Activated CD4-positive, alpha-beta T cell treated with anti-CD3 and anti-CD28 coated beads for 36 hours (primary cell): ENCODE results near the gene DIPK1A. TPM values are rescaled to one million over a fixed set of nuclear protein-coding genes. Genes with fewer than 3 reads are reported as not detected.

ENCODE experiments used
- ATAC-seq: fragments of 200-7000 bp; cut with Tn5 transposase; one replicate; pipeline ENCODE4 v1.10.0; 2021; ENCODE audit warnings: mild to moderate bottlenecking, moderate library complexity
- CTCF ChIA-PET: fragments of 350-600 bp; sonication (Branson Sonifier 250); formaldehyde crosslinking; loops from one replicate; lab custom pipeline; 2021; ENCODE audit warnings: antibody characterized with exemption; lab: Charles Lee
- POLR2A ChIA-PET: fragments of 350-600 bp; sonication (Branson Sonifier 250); formaldehyde crosslinking; loops from one replicate; lab custom pipeline; 2021; ENCODE audit warnings: antibody characterized with exemption, inconsistent platforms; lab: Charles Lee
- DNase-seq: peaks from one replicate; pipeline ENCODE4 v3.0.0-alpha.2; 2020
- H3K27ac Mint-ChIP-seq: one replicate; pipeline ENCODE4 v1.8.0; 2021; ENCODE audit warnings: mixed read lengths
- H3K27me3 Mint-ChIP-seq: one replicate; pipeline ENCODE4 v1.8.0; 2021; ENCODE audit warnings: mixed read lengths
- H3K36me3 Mint-ChIP-seq: one replicate; pipeline ENCODE4 v1.8.0; 2021; ENCODE audit warnings: low read depth, mixed read lengths
- H3K4me1 Mint-ChIP-seq: one replicate; pipeline ENCODE4 v1.8.0; 2021; ENCODE audit warnings: mixed read lengths
- H3K4me3 Mint-ChIP-seq: one replicate; pipeline ENCODE4 v1.8.0; 2021; ENCODE audit warnings: mild to moderate bottlenecking, moderate library complexity, mixed read lengths
- H3K9me3 Mint-ChIP-seq: one replicate; pipeline ENCODE4 v1.8.0; 2021; ENCODE audit warnings: low read depth, mixed read lengths
- intact Hi-C, 2 experiments: fragments of 100-400 bp; cut with DNase I in 1 of 2; cut with micrococcal nuclease in 1 of 2; formaldehyde crosslinking; loops; one replicate each; pipeline versions ENCODE4 v1.14.2 to v1.15.1; 2022 to 2024; cut with DNase I, micrococcal nuclease
- total RNA-seq, 2 experiments: library from RNA; stranded (reverse); gene quantifications; one replicate each; pipeline ENCODE4 v1.2.3, GENCODE V29; 2021

The DIPK1A gene
- total RNA-seq, 2 experiments from 2014 or later, result 6.1 to 6.5 TPM

GRCh38 chr1:92857817-92858216 is 103.4 kb downstream of the DIPK1A start:
- ChIA-PET POLR2A (interaction anchor here (1.0 kb wide), 1 partner anchor 104 kb away, joined by 3 read pairs; no protein-coding TSS in a partner anchor), CTCF (interaction anchor here (0.7 to 9.4 kb wide), 29 partner anchors 9 to 274 kb away, joined by 3 to 167 read pairs (median 6); partner anchors contain the start of genes DIPK1A and RPL5)
- ATAC-seq (no peak), DNase-seq (no peak)
- H3K9me3 Mint-ChIP-seq, result no peaks in the 10 kb centered on the region
- peaks cover 17% of the 10 kb centered on the region for H3K4me1 Mint-ChIP-seq
- no peak overlapping the region for H3K4me3 Mint-ChIP-seq
- intact Hi-C loops, result loop anchor here (2.0 kb wide), 2 partner anchors 111 to 205 kb away; no protein-coding TSS in a partner anchor
- H3K36me3 Mint-ChIP-seq, result peaks cover 4% of the 10 kb centered on the region
- H3K27ac Mint-ChIP-seq, result no peak overlapping the region
- no peaks in the 10 kb centered on the region for H3K27me3 Mint-ChIP-seq

- Mint-ChIP-seq H3K36me3 (peaks cover 4% of the 10 kb centered on the region), H3K27ac (no peak overlapping the region), H3K27me3 (no peaks in the 10 kb centered on the region), H3K9me3 (no peaks in the 10 kb centered on the region), H3K4me3 (no peak overlapping the region), H3K4me1 (peaks cover 24% of the 10 kb centered on the region)
- CTCF ChIA-PET, result interaction anchor here (0.7 to 9.4 kb wide), 3 partner anchors 105 to 186 kb away, joined by 4 to 167 read pairs (median 156); partner anchors contain the start of gene DIPK1A
- ATAC-seq (no peak), DNase-seq (no peak)
- intact Hi-C loops, result no loop called here
- POLR2A ChIA-PET, result no interaction called here
Observed at GRCh38 chr1:92855236-92855635, 106.0 kb downstream of the DIPK1A start.

- H3K27ac Mint-ChIP-seq, result no peak overlapping the region
Observed at GRCh38 chr1:92854101-92854785, 107.0 kb downstream of the DIPK1A start.

GRCh38 chr1:92853299-92853698 is 108.0 kb downstream of the DIPK1A start:
- intact Hi-C loops, result no loop called here
- Mint-ChIP-seq H3K4me1 (peaks cover 14% of the 10 kb centered on the region), H3K9me3 (no peaks in the 10 kb centered on the region), H3K4me3 (no peak overlapping the region), H3K27me3 (no peaks in the 10 kb centered on the region), H3K36me3 (peaks cover 7% of the 10 kb centered on the region), H3K27ac (no peak overlapping the region)
- no peak for DNase-seq
- no peak for ATAC-seq
- POLR2A ChIA-PET, result no interaction called here
- CTCF ChIA-PET, result interaction anchor here (8.9 to 9.4 kb wide), 2 partner anchors 107 to 140 kb away, joined by 156 to 167 read pairs; partner anchors contain the start of gene DIPK1A

More at GRCh38 chr1:92854101-92854785, 107.0 kb downstream of the DIPK1A start:
- CTCF ChIA-PET, result interaction anchor here (0.7 to 9.4 kb wide), 4 partner anchors 106 to 603 kb away, joined by 3 to 167 read pairs (median 80); partner anchors contain the start of gene DIPK1A
- Mint-ChIP-seq H3K4me3 (no peak overlapping the region), H3K4me1 (peaks cover 22% of the 10 kb centered on the region), H3K9me3 (no peaks in the 10 kb centered on the region), H3K36me3 (peaks cover 7% of the 10 kb centered on the region), H3K27me3 (no peaks in the 10 kb centered on the region)
- ATAC-seq, result no peak
- DNase-seq, result no peak
- POLR2A ChIA-PET, result no interaction called here
- intact Hi-C loops, result no loop called here

GRCh38 chr1:92851729-92852128 is 109.5 kb downstream of the DIPK1A start:
- ATAC-seq (no peak), DNase-seq (no peak)
- Mint-ChIP-seq H3K36me3 (peaks cover 7% of the 10 kb centered on the region), H3K4me3 (no peak overlapping the region), H3K27me3 (no peaks in the 10 kb centered on the region), H3K4me1 (peaks cover 11% of the 10 kb centered on the region), H3K27ac (no peak overlapping the region), H3K9me3 (no peaks in the 10 kb centered on the region)
- CTCF ChIA-PET, result interaction anchor here (1.1 to 9.4 kb wide), 3 partner anchors 109 to 142 kb away, joined by 3 to 167 read pairs (median 156); partner anchors contain the start of gene DIPK1A
- intact Hi-C loops, result no loop called here
- POLR2A ChIA-PET, result no interaction called here

GRCh38 chr1:92850019-92850418 is 111.2 kb downstream of the DIPK1A start:
- H3K4me3 Mint-ChIP-seq, result no peak overlapping the region
- DNase-seq, result no peak

GRCh38 chr1:92848201-92848600 is 113.1 kb downstream of the DIPK1A start:
- Mint-ChIP-seq H3K9me3 (no peaks in the 10 kb centered on the region), H3K4me3 (no peak overlapping the region), H3K36me3 (peaks cover 20% of the 10 kb centered on the region), H3K4me1 (peaks cover 7% of the 10 kb centered on the region), H3K27ac (no peak overlapping the region), H3K27me3 (no peaks in the 10 kb centered on the region)
- intact Hi-C loops, result no loop called here
- POLR2A ChIA-PET, result interaction anchor here (0.5 kb wide), 1 partner anchor 329 kb away, joined by 10 read pairs; no protein-coding TSS in a partner anchor
- DNase-seq (no peak), ATAC-seq (no peak)
- CTCF ChIA-PET, result interaction anchor here (1.4 to 1.5 kb wide), 3 partner anchors 9 to 146 kb away, joined by 4 to 7 read pairs (median 6); no protein-coding TSS in a partner anchor

More at GRCh38 chr1:92850019-92850418, 111.2 kb downstream of the DIPK1A start:
- H3K27me3 Mint-ChIP-seq, result no peaks in the 10 kb centered on the region
- no peaks in the 10 kb centered on the region for H3K9me3 Mint-ChIP-seq
- H3K36me3 Mint-ChIP-seq, result peaks cover 8% of the 10 kb centered on the region
- no peak overlapping the region for H3K27ac Mint-ChIP-seq
- no peak for ATAC-seq
- ChIA-PET CTCF (interaction anchor here (0.8 to 1.1 kb wide), 2 partner anchors 9 to 65 kb away, joined by 3 read pairs; partner anchors contain the start of gene EVI5), POLR2A (no interaction called here)
- intact Hi-C loops, result no loop called here
- H3K4me1 Mint-ChIP-seq, result peaks cover 11% of the 10 kb centered on the region

- Mint-ChIP-seq H3K36me3 (peaks cover 36% of the 10 kb centered on the region), H3K9me3 (no peaks in the 10 kb centered on the region), H3K4me3 (no peak overlapping the region), H3K4me1 (peaks cover 3% of the 10 kb centered on the region), H3K27ac (no peak overlapping the region), H3K27me3 (no peaks in the 10 kb centered on the region)
- CTCF ChIA-PET, result no interaction called here
- intact Hi-C loops, result no loop called here
- POLR2A ChIA-PET, result interaction anchor here (0.7 kb wide), 1 partner anchor 15 kb away, joined by 3 read pairs; no protein-coding TSS in a partner anchor
- ATAC-seq, result no peak
- no peak for DNase-seq
Observed at GRCh38 chr1:92845908-92846307, 115.4 kb downstream of the DIPK1A start.

- ATAC-seq (no peak), DNase-seq (no peak)
- intact Hi-C loops, result no loop called here
- H3K9me3 Mint-ChIP-seq, result no peaks in the 10 kb centered on the region
- ChIA-PET CTCF (no interaction called here), POLR2A (no interaction called here)
- H3K36me3 Mint-ChIP-seq, result peaks cover 46% of the 10 kb centered on the region
- peak overlapping the region; percentile 37 for H3K27ac Mint-ChIP-seq
- no peak overlapping the region for H3K4me3 Mint-ChIP-seq
- no peaks in the 10 kb centered on the region for H3K27me3 Mint-ChIP-seq
- peaks cover 11% of the 10 kb centered on the region for H3K4me1 Mint-ChIP-seq
Observed at GRCh38 chr1:92844439-92844838, 116.8 kb downstream of the DIPK1A start.

GRCh38 chr1:92843429-92844352 is 117.6 kb downstream of the DIPK1A start:
- H3K36me3 Mint-ChIP-seq, result peaks cover 52% of the 10 kb centered on the region
- DNase-seq (no peak), ATAC-seq (no peak)
- H3K4me3 Mint-ChIP-seq, result no peak overlapping the region
- CTCF ChIA-PET, result interaction anchor here (0.7 to 3.2 kb wide), 4 partner anchors 12 to 150 kb away, joined by 3 to 22 read pairs (median 8); partner anchors contain the start of gene RPL5
- H3K4me1 Mint-ChIP-seq, result peaks cover 16% of the 10 kb centered on the region
- H3K27ac Mint-ChIP-seq, result peak overlapping the region; percentile 37
- intact Hi-C loops, result no loop called here
- POLR2A ChIA-PET, result interaction anchor here (0.9 kb wide), 1 partner anchor 12 kb away, joined by 3 read pairs; the partner anchor contains the start of gene RPL5
- no peaks in the 10 kb centered on the region for H3K9me3 Mint-ChIP-seq
- H3K27me3 Mint-ChIP-seq, result no peaks in the 10 kb centered on the region
